Colon (tissue), 2 donors: ENCODE results near the gene MICAL2.

ENCODE experiments used
- FAIRE-seq: peaks from 2 replicates; lab custom pipeline; 2012; peaks lifted over from hg19 to GRCh38; lab: Jason Lieb, UNC
- donor health status: control.
- donor health status: control.

The MICAL2 gene

DNA sequence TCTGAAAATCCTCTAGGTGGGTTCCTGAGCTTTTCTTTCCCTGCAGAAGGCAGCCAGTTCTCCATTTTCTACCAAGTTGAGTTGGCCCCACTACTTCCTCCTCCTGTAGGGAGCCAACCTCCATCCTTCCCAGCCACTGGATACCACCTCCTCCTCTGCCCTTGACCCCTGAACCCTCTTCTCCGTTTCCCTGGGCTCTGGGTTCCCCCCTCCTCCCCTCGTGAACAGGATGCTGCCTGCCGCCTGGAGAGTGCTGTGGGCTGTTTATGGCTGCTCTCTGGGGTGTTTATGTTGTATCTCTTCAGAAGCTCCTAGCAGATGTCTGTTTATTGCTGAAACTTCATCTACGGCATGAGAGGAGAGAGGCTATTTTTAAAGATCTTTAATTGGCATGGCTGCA lies 8.6 kb downstream of the MICAL2 start:
- no peak for FAIRE-seq

DNA sequence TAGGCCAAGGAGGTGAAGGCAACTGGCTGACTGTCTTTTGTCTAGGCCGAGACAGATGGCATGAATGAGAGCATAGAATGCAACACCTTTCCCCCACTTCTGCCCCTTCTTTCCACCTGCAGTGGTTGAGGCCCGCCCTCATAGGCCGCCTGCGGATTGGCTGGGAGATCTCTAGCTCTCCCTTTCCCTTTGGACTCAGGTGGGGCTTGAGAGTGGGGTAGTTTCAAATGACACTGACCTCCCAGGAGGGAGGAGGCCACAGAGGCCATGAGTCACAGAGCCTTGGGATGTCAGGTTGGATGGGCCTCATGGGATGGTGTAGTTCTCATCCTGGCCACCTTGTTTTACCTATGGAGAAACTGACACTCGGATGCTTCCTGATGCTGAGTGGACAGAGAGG lies 9.1 kb downstream of the MICAL2 start:
- no peak for FAIRE-seq

DNA sequence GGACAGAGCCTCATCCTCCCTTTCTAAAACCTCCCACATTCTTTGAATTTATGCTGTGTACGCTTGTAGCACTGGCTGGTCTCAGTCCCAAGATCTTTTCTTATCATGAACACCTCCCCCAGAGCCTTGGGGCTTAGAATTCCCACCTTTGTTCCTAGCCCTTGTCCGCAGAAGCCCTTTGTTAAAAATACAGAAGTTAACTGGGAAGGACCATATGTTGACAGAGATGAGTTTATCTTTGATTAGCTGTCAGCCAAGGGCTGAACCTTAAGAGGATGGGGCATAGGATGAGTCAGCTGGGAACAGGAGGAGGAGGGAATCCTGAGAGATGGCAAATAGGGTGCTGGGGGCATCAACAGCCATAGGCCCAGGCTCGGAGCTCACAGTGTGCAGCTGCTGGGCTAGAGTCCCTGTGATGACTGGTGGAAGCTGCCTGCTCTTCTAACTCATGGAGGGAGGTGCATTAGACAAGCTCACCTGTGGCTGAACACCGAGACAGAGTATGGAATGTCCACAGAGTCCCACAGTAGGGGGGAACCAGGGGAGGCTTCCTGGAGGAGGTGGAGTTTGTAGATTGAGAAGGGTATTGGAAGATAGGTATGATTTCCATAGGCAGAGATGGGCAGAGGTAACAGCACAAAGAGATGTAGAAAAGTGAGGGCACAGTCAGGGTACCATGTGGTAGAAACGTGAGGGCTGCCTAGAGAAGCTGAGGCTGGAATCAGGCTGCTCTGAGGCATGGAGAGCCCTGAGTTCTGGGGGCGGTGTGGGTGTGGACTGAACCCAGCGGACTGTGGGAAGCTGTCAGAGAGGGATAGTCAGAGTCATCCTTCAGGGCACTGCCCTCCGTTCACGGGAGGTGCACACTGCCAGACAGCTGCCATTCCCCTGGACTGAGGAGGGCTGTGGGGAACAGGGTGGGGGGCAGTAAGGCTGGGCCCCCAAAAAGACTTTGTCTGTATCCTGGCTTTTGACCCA lies 9.9 kb downstream of the MICAL2 start:
- no peak for FAIRE-seq

DNA sequence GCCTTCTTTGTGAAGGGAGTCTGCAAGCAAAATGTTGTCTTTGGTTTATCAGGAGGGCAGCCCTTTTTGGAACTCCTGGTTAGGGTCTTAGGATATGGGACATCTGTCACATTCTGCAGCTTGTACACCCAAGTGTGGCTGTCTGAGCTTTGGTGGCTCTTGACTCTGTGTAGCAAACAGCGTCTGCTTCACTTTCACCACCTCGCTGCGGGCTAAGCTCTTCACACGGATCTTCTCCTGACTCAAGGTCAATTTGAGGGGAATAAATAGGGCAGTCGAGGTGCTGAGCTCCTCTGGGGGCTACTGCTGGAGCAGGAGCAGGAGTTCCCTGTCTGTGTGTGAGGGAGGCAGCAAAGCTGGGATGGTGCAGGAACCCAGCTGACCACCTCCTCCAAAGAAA lies 10.6 kb downstream of the MICAL2 start:
- FAIRE-seq: no peak

DNA sequence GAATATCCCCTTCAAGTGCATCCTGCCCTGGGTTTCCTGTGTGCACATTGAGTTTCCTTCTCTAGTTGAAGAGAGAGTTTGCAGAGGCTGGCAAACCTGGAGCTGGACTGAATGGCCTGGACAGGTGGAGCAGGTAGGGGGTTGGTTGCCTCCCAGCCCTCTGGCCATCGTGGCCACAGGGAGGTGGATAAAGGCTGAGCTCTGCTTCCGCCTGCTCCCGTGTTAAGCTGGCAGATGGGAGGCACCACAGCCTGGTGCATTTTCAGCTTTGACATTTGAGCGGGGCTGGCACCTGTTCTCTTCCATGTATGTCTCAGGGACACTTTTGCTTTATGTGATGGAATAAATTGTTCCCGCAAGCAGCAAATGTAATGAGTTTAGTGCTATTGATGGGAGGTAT lies 11.1 kb downstream of the MICAL2 start:
- FAIRE-seq: no peak

DNA sequence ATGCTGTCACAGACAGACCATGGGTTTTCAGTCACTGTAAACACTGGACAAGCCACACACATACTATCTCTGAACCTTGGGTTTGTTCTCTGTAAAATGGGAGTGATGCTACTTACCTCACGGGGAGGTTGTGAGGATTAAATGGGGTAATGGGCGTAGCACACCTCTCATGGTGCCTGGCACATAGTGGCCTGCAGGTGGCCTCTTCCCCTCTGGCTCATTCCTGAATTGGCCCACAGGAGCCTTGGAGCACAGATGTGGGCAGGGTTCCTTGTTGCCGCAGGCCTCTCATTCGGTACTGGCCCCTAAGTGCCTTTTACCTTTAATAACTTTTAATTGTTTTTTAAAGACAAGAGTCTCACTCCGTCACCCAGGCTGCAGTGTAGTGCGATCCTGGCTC lies 11.7 kb downstream of the MICAL2 start:
- no peak for FAIRE-seq

DNA sequence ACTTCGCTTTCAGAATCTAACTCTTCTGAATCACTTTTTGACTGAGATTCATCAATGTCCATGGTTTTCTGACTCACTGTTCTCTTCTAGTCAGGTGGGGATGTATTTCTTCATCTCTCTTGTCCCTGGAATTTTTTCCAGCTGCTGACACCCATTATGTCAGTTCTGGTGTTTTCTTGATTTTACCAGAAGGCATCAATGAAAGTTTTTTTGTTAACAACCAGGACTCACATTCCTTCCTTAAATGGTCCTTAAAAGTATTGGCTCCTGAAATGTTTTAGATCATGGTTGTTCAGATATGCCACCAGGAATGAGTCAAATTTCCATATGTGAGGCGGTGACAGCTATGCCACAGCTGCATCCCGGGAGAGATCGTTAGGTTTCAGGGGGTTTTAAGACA lies 12.9 kb downstream of the MICAL2 start:
- FAIRE-seq: no peak

DNA sequence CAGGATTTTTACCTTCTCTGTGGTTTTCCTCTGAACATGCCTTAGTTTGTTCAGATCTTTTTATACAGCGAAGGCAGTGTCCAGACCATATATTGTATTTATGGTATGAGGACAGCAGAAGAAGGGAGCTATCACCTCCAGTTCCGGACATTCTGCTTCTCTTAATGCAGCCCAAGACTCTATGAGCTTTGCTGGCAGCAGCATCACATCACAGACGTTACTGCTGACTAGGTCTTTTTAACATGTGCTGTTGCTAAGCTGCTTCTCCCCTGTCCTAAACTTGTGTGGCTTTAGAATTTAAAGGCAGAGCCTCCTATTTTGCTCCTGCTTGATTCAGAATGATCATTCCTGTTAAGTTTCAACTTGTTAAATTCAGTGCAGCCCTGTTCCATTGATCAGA lies 13.4 kb downstream of the MICAL2 start:
- no peak for FAIRE-seq

DNA sequence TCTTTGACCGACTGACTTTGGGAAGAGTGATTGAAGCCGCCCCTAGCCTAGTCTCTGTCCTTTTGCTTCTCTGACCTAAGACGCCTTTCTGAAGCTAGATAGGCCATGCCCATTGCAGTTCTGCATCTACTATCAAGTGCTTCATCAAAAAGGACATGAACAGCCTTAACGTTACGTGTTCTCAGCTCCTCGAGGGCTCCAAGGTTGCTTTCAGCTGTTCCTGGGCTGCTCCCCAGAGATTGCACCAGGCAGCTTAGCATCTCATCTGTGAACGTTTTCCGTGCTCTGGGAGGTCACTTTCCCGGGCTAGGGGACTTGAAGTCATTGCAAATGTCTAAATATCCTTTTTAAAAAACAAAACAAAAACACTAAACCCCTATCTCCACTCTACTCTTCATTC lies 13.9 kb downstream of the MICAL2 start:
- FAIRE-seq: no peak

DNA sequence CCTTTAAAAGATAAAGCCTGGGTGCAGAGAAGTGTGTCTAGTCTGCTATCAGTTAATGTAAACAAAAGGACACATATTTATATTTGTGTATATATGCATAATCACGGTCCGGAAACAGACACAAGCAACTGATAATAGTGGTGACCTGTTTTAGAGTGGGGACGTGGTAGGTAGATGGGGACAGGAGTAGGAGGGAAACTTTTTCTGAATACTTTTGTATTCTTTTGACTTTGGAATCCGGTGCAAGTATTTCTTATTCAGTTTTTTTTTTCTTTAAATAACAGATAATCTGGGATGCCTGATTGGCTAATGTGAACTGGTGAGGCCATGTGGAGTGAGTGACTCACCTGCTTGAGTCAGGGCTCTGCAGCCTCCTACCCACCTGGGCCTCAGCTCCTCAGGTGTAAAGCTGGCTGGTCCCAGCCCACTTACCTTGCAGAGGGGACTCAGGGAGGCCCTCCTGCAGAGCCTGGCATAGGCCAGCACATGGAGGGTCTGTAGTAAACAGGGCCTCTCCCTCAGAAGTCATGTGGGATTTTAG lies 15.3 kb downstream of the MICAL2 start:
- FAIRE-seq: no peak

DNA sequence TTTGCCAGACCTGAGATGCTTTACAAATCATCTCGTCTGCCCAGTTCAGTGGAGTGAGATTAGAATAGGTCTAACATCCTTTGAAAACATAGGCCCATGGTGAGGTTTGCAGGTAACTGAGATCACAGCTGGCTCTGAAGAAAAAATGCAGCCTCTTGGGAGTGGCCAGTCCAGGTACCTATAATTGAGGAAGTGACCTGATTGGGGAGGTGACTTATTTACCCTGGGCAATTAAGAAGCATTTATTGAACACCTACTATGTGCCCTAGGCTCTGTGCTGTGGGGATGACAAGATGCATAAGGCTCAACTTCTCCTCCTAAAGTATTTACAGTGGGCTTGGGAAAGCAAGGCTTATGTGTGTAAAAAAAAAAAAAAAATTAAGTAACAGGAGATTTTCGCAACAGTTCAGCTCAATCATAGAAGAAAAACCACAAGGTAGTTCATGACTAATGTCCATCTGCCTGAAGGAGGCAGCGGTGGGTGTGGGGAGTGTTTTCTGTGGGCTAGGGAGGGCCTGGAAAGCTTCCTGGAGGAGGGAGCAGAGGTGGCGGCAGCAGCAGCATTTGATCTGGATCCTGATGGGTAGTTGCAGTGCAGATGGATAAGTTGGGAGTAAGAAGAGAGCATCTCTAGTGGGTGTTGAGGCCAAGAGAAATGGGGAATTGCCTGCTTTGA lies 16.1 kb downstream of the MICAL2 start:
- FAIRE-seq: no peak

DNA sequence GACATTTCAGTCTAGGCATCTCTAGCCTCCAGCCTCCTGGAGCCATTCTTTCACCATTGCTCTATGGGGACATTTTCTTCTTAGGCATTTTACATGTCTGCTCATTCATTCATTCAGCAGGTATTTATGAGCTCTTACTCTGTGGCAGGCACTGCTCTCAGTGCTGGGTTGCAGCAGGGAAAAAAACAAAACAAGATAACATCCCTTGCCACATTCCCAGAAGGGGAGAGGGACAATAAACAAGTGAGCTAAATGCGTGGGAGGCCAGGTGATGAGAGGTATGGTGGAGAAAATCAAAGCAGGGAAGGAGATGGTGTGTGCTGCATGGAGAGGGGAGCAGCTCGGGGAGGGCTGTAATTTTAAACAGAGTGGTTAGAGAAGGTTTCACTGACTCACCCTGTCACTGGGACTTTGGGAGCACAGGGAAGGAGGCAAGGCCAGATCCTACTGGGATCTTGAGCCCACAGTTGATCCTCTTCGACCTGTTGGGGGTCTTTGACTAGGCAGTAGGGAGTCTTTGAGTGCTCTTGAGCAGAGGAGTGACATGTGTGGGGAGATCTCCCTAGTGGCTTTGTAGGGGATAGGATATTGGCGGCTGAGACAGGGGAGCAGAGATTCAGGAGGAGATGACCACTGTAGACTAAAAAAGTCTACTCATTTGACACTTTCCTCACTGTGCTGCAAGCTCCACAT lies 17.0 kb downstream of the MICAL2 start:
- FAIRE-seq: no peak

DNA sequence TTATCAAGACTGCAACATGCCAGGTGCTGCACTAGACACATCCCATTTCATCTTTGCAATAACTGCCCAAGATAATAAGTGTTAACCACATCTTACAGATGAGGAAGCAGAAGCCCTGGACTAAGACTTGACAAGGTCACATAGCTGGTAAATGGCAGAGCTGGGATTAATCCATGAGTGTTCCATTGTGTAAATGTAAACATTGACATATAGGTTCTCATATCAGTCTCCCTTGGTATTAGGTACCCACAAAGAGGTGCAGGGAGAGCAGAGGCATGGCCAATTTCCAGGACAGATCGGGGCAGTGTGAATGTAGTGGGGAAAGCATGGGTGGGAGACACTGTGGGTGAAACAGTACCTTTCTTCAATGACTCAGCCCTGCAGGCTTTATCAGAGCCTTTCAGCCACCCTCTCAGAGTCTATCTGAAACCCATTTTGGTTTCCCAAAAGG lies 17.9 kb downstream of the MICAL2 start:
- FAIRE-seq: no peak

DNA sequence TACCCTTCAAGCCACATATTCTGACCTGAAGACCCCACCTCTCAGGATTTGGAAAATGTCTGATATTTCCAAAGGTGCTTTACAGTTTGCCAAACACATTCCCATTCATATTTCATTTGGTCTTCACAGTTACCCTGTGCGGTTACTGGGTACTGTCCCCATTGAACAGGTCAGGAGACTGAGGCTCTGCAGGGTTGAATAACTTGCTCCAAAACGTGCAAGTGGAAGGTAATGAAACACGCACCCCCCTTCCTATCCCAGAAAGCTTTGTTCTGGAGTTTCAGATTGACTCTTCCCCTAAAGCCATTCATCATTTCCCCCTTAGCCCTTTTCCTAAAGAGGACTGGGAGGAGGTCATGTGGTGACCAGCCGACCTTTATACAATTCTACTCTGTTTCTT lies 18.8 kb downstream of the MICAL2 start:
- FAIRE-seq: no peak

DNA sequence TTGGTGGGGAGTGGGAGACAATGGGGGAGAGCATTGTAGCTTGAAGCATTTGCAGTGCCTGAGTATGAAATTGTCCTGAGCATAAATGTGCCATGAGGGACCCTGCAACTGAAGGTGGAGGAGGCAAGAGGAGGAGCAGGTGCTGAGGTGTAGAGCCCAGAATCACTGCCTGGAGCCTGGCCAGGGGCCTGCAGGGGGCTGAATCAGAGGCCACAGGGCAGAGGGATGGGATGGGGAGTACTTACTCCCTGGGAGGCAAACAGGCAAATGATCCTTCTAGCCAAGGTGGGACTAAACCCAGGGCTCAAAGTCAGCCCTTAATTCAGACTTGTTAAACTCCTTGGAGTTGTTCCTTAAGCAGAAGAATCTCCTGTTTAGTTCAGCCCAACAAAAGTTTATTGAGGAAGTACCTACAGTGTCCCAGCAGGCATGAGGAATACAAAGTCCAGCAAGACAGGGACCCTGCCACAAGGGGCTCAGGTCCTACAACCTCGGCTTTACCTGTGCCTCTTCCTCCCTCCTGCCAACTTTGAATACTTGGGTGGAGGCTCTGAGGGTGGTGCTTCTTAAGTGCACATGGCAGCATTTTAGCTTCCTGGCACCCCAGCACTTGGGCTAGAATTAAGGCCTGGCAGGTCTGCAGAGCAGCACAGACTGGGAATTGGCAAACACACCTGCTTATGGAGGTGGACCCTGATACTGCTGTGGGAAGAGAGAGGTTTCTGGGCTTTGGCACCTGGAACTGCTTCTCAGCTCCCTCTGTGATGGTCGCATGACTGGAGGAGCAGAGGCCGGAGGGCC lies 20.0 kb downstream of the MICAL2 start:
- FAIRE-seq: no peak

DNA sequence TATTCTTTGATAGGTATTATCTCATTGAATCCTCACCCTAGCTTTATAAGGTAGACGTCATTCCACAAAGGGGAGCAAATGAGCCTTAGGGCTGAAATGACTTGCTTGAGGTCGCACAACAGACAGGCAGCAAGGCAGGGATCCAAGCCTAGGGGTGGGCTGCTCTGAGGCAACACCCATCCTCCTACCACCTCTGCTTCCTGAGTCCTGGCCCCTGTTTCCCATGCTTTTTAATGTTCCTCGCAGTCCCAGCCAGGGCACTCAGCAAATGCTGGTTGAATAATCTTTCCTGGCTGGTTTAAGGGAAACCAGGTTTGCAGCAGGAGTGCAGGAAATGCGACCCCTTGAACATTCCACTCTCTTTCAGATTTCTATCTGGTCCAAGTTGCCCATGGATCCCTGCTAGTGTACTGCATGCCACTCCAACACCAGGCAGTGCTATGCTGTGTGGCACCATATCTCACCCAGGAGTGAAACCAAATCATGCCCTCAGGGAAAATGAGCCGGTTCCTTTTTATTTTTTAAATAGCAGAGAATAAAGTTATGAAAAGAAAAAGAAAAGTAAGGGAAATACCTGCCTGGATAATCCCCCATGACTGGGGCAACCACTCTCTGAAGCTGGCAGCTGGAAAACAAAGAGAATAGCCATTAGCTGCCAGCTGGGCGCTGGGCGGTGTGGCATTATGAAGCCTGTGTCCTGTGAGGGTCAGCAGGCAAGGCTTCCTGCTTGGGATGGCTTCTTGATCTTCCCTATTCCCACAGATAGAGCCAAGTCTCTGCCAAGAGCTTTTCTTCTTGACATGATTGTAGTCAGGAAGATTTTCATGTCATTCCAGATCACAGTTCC lies 21.8 kb downstream of the MICAL2 start:
- FAIRE-seq: no peak

DNA sequence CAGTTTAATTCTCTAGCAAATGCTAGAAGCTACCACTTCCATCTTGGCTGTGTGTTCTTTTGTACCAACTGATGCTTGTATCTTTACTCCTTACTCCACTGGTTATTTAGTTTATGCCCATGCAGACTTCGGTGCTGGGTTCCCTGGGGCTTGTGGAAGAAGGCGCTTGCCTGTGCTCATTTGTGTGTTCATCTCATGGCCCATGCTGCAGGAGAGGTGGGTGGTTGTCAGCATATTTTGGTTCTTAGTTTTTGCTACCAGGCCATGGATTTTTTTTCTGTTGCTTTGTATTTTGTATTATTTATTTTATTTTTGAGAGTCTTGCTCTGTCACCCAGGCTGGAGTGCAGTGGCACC lies 22.4 kb downstream of the MICAL2 start:
- no peak for FAIRE-seq

DNA sequence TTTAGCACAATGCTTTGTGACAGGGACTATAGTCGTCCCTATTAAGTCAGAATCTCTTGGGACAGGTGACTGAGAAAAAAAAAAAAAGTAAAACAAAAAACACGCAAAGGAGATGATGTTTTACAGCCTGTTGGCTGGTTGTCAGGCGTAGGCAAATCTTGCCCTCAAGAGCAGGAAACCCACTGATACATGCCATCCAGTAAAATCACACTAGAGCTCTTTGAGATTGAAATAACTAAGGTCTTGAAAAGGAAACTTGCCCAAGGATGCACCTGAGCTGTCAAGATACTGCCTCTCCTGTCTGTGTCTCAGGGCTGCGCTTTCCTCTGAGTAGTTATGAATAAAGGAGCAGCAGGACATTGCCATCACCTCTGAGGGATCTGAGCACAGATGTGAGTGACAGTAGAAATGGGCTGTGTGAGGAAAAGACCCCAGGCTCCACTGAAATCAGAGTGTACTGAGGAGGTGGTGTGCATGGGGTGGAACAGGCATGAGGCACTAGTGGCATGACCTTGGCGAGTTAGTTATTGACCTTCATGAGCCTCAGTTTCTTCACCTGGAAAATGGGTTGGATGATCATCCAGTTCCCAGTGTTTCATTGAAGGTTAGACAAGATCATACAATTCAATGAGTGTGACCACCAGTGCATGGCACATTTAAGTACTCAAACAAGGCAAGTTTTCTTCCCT lies 23.3 kb downstream of the MICAL2 start:
- no peak for FAIRE-seq

DNA sequence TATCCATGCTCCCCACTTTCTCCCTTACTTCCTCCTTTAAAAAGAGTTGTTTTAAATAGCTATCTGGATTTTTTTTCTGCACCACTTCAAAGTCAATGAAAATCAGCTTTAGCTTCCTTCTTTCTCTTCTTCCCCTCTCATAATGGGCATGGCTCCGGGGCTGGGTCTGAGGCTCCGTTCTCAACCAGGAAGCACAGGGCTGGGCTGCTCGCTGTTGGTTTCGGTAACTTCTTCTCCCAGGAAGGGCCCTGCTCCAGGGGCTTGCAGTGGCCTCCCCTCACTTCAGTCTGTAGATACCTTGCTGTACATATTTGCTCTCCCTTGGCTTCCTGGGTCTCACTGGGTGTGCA lies 23.8 kb downstream of the MICAL2 start:
- FAIRE-seq: no peak

DNA sequence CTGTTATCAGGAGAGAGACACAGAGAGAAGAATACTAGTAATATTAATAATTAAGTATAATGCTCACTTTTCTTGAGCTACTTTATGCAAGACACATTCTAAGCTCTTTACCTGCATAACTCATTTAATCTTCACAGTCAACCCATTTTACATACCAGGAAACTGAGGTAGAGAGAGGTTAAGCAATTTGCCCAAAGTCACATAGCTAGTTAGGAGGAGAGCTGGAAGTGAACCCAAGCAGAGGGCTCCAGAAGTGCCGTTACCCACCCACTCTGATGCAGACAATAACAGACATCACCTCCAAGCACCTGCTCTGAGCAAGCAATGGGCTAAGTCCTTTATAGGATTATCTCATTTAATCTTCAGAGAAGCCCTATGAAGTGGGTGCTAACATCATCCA lies 24.8 kb downstream of the MICAL2 start:
- no peak for FAIRE-seq
